Naive thymus-derived CD4-positive, alpha-beta T cell (primary cell): ENCODE measurements around the gene TAF3. TPM values are rescaled to one million over a fixed set of nuclear protein-coding genes. Genes with fewer than 3 reads are reported as not detected.
A peak's percentile ranks its signal among the peaks of the same experiment; 100 is the strongest.
"Not testable (repeated sequence)": the region's sequence is repeated elsewhere in the genome, so short reads cannot be mapped to it uniquely, and the experiment has no call there.

Experiments used
- ATAC-seq: fragments of 150-1000 bp; cut with Tn5 transposase; 2 replicates; pipeline ENCODE4 v1.10.0; 2021; ENCODE audit warnings: mild to moderate bottlenecking, moderate library complexity
- CTCF ChIA-PET: fragments of 350-600 bp; sonication (Branson Sonifier 250); formaldehyde crosslinking; loops from one replicate; lab custom pipeline; 2021; ENCODE audit warnings: antibody characterized with exemption; lab: Charles Lee
- POLR2A ChIA-PET: fragments of 350-600 bp; sonication (Branson Sonifier 250); formaldehyde crosslinking; loops from one replicate; lab custom pipeline; 2021; ENCODE audit warnings: antibody characterized with exemption, inconsistent platforms; lab: Charles Lee
- DNase-seq, 9 donors: peaks; one replicate each; pipeline versions ENCODE4 v3.0.0 to v3.0.0-alpha.2; 2020 to 2022; ENCODE audit warnings: mixed read lengths in 1 of 9
- H3K27ac ChIP-seq: one replicate; pipeline ENCODE4 v1.7.0; 2013; ENCODE audit warnings: mild to moderate bottlenecking, low read depth, low read length, moderate library complexity
- H3K27me3 ChIP-seq, 2 donors: one replicate each; pipeline ENCODE4 v1.7.0; 2013; ENCODE audit warnings: low read length in 2 of 2, mild to moderate bottlenecking in 2 of 2, moderate library complexity in 2 of 2; ENCODE audit not compliant: control insufficient read depth in 2 of 2, insufficient read depth in 2 of 2
- H3K36me3 ChIP-seq, 3 experiments: 1 replicate in 2 of 3; 2 replicates in 1 of 3; pipeline ENCODE4 v1.7.0; 2013; ENCODE audit warnings: low read length in 3 of 3, mild to moderate bottlenecking in 3 of 3, moderate library complexity in 1 of 3; ENCODE audit not compliant: insufficient read depth in 3 of 3, control insufficient read depth in 2 of 3
- H3K4me1 ChIP-seq, 2 donors: one replicate each; pipeline ENCODE4 v1.7.0; 2013; ENCODE audit warnings: low read length in 2 of 2, mild to moderate bottlenecking in 2 of 2, moderate library complexity in 1 of 2; ENCODE audit not compliant: control insufficient read depth in 2 of 2, insufficient read depth in 2 of 2
- H3K4me3 ChIP-seq: 2 replicates; pipeline ENCODE4 v1.7.0; 2013; ENCODE audit warnings: mild to moderate bottlenecking, low read length
- H3K9me3 ChIP-seq, 3 experiments: 1 replicate in 2 of 3; 2 replicates in 1 of 3; pipeline ENCODE4 v1.7.0; 2013; ENCODE audit warnings: low read length in 3 of 3; ENCODE audit not compliant: control insufficient read depth in 2 of 3
- H3K27ac Mint-ChIP-seq, 9 donors: one replicate each; pipeline ENCODE4 v1.8.0; 2020 to 2022; ENCODE audit warnings: mixed read lengths in 9 of 9, mild to moderate bottlenecking in 8 of 9, moderate library complexity in 5 of 9, inconsistent platforms in 2 of 9
- H3K27me3 Mint-ChIP-seq, 5 donors: one replicate each; pipeline ENCODE4 v1.8.0; 2021 to 2022; ENCODE audit warnings: mixed read lengths in 5 of 5, mild to moderate bottlenecking in 1 of 5
- H3K36me3 Mint-ChIP-seq, 5 donors: one replicate each; pipeline ENCODE4 v1.8.0; 2020 to 2022; ENCODE audit warnings: mixed read lengths in 5 of 5, mild to moderate bottlenecking in 3 of 5, inconsistent platforms in 1 of 5
- H3K4me1 Mint-ChIP-seq, 7 donors: one replicate each; pipeline ENCODE4 v1.8.0; 2020 to 2022; ENCODE audit warnings: mixed read lengths in 7 of 7, mild to moderate bottlenecking in 3 of 7, inconsistent platforms in 1 of 7
- H3K4me3 Mint-ChIP-seq, 10 donors: one replicate each; pipeline ENCODE4 v1.8.0; 2020 to 2022; ENCODE audit warnings: mild to moderate bottlenecking in 10 of 10, mixed read lengths in 10 of 10, moderate library complexity in 6 of 10, inconsistent platforms in 2 of 10
- H3K9me3 Mint-ChIP-seq, 11 donors: one replicate each; pipeline ENCODE4 v1.8.0; 2020 to 2022; ENCODE audit warnings: mixed read lengths in 11 of 11, mild to moderate bottlenecking in 4 of 11, inconsistent platforms in 1 of 11, moderate library complexity in 1 of 11
- intact Hi-C, 2 donors: fragments of 100-400 bp; cut with micrococcal nuclease; formaldehyde crosslinking; loops; one replicate each; pipeline ENCODE4 v1.15.1; 2023
- polyA plus RNA-seq, 2 donors: library from polyadenylated mRNA; unstranded; fragments of 300-500 nt; fragmentation: Illumina TruSeq; gene quantifications; one replicate each; pipeline ENCODE4 v1.2.3, GENCODE V29; 2021
- total RNA-seq, 6 experiments: library from RNA in 5 of 6; stranded (reverse) in 5 of 6; gene quantifications; 1 replicate in 5 of 6; 2 replicates in 1 of 6; pipeline ENCODE4 v1.2.3 and lab custom pipeline; 2021 to 2026

The TAF3 gene
- total and polyA plus RNA-seq, 7 experiments from 2014 or later: 12.2 to 23.9 (median 18.8) TPM

DNA sequence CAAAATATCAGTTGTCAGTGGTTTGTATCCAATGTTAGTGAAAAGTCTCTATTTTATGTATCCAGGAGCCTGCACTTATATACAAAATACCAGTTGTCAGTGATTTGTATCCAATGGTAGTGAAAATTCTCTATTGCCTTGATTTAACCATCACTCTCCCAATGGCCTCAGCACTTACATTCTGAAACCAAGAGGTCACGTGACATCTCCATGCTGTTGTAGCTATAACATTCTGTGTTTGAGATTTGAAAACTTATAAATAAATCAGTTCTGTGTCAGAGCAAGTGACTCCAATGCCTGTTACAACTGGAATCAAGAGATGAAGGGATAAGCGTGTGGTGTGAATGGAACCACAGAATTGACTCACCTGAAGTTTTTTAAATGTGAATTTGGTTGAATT, 205.5 kb downstream of the TAF3 start:
- Mint-ChIP-seq H3K4me1 (peaks cover 0 to 6% (median 4%) of the 10 kb centered on the region in 7 donors), H3K27me3 (peaks cover 16 to 26% (median 24%) of the 10 kb centered on the region in 5 donors), H3K9me3 (peaks cover 0 to 2% (median 0%) of the 10 kb centered on the region in 11 donors), H3K27ac (no peak overlapping the region), H3K4me3 (no peak overlapping the region), H3K36me3 (no peaks in the 10 kb centered on the region)
- no peak for ATAC-seq
- no peaks in the 10 kb centered on the region for H3K27me3 ChIP-seq
- no peak for DNase-seq
- no peak overlapping the region for H3K27ac ChIP-seq
- H3K36me3 ChIP-seq: no peaks in the 10 kb centered on the region
- no peaks in the 10 kb centered on the region for H3K9me3 ChIP-seq
- intact Hi-C loops: no loop called here
- H3K4me1 ChIP-seq: no peaks in the 10 kb centered on the region
- POLR2A ChIA-PET: interaction anchor here (0.6 kb wide), 1 partner anchor 30 kb away, joined by 4 read pairs; no protein-coding TSS in a partner anchor
- CTCF ChIA-PET: no interaction called here
- H3K4me3 ChIP-seq: no peak overlapping the region

DNA sequence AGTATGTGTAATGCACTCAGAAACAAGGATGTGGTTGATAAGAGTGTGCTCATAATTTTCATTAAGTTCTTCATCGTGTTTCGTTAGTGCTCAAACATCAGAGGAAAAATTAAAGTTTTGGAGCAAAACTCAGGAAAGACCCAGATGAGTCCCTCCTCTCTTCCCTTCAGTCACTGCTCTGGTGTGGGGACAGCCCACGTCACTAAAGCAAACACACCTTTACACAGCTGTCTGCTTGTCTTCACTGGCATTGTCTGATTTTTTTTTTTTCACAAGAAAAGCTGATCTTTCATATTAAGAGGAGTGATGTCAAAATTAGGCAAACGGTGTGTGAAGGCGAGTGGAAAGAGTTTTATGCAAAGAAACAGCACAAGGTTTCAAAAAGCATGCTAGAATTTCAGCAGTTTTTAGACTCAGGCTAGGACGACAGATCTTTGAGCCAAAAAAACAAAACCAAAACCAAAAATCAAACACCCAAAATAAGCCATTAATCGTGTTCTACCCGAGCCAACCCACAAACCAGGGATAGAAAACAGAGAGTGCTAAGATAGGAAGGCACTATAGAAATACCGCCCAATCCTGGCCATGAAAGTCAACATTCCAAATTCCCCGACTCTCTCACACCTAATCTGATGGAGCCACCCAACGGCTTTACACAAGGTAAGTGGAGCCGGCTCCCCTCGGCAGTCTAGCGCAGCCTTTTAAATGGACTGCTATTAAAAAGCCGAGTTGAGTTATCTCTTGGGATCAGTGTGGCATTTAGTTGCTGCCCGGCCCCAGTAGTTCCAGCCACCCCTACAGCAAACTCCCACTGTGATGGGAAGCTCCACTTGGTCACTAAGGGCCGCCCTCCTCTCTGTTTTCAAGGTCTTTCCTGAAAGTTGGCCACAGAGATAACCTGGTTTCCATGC, 208.3 kb downstream of the TAF3 start:
- POLR2A ChIA-PET: no interaction called here
- CTCF ChIA-PET: no interaction called here
- Histone ChIP-seq H3K9me3 (no peaks in the 10 kb centered on the region), H3K27ac (no peak overlapping the region), H3K4me1 (no peaks in the 10 kb centered on the region), H3K27me3 (no peaks in the 10 kb centered on the region), H3K36me3 (no peaks in the 10 kb centered on the region), H3K4me3 (peak overlapping the region; percentile 11)
- H3K36me3 Mint-ChIP-seq: no peaks in the 10 kb centered on the region
- DNase-seq (no peak), ATAC-seq (no peak)
- H3K9me3 Mint-ChIP-seq: peaks cover 0 to 3% (median 0%) of the 10 kb centered on the region in 11 donors
- peaks cover 0 to 6% (median 4%) of the 10 kb centered on the region in 7 donors for H3K4me1 Mint-ChIP-seq
- intact Hi-C loops: no loop called here
- no peak overlapping the region for H3K27ac Mint-ChIP-seq
- H3K4me3 Mint-ChIP-seq: peak overlapping the region; percentile 38 to 77 (median 64)
- H3K27me3 Mint-ChIP-seq: peaks cover 19 to 35% (median 28%) of the 10 kb centered on the region in 5 donors

DNA sequence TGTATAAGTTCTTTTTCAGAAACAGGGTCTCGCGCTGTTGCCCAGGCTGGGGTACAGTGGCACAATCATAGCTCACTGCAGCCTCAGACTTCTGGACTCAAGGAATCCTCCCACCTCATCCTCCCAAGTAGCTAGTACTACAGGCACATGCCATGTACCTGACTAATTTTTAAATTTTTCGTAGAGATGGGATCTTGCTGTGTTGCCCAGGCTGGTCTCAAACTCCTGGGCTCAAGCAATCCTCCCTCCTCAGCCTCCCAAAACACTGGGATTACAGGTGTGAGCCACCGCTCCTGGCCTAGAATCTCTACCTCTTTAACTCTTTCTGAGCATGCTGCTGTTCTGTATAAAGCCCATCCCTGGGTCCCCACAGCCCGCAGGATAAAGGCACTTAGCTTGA, 212.9 kb downstream of the TAF3 start:
- H3K9me3 Mint-ChIP-seq, DNase-seq, intact Hi-C loops, H3K4me3 Mint-ChIP-seq, H3K27ac Mint-ChIP-seq, H3K36me3 ChIP-seq, H3K9me3 ChIP-seq, H3K27ac ChIP-seq, POLR2A ChIA-PET, H3K36me3 Mint-ChIP-seq, CTCF ChIA-PET, ATAC-seq, H3K4me3 ChIP-seq: not testable (repeated sequence)
- Histone ChIP-seq H3K4me1 (peaks cover 5 to 20% of the 10 kb centered on the region in 2 donors), H3K27me3 (peaks cover 11 to 24% of the 10 kb centered on the region in 2 donors)
- peaks cover 39 to 53% (median 41%) of the 10 kb centered on the region in 5 donors for H3K27me3 Mint-ChIP-seq
- H3K4me1 Mint-ChIP-seq: peaks cover 9 to 13% (median 11%) of the 10 kb centered on the region in 7 donors

DNA sequence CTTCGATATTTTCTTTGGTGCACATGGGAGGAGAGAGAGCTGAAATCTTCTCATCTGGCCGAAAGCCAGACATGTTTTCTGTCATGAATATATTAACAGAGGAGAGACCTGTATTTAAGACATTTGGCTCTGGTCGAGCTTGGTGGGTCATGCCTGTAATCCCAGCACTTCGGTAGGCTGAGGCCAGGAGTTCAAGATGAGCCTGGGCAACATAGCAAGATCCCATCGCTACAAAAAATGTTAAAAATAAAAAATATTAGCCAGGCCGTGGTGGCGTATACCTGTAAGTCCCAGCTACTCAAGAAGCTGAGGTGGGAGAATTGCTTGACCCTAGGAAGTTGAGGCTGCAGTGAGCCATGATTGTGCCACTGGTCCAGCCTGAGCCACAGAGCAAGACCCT, 214.3 kb downstream of the TAF3 start:
- intact Hi-C loops: no loop called here
- Mint-ChIP-seq H3K27ac (no peak overlapping the region), H3K4me1 (peaks cover 6 to 19% (median 11%) of the 10 kb centered on the region in 7 donors), H3K9me3 (peaks cover 0 to 8% (median 0%) of the 10 kb centered on the region in 11 donors), H3K36me3 (no peaks in the 10 kb centered on the region), H3K4me3 (no peak overlapping the region), H3K27me3 (peaks cover 40 to 60% (median 41%) of the 10 kb centered on the region in 5 donors)
- H3K9me3 ChIP-seq: no peaks in the 10 kb centered on the region
- no peak overlapping the region for H3K4me3 ChIP-seq
- H3K27ac ChIP-seq: no peak overlapping the region
- POLR2A ChIA-PET: no interaction called here
- H3K4me1 ChIP-seq: peaks cover 10 to 20% of the 10 kb centered on the region in 2 donors
- DNase-seq (no peak), ATAC-seq (no peak)
- no peaks in the 10 kb centered on the region for H3K36me3 ChIP-seq
- CTCF ChIA-PET: interaction anchor here (0.5 kb wide), 1 partner anchor 247 kb away, joined by 3 read pairs; no protein-coding TSS in a partner anchor
- peaks cover 23 to 37% of the 10 kb centered on the region in 2 donors for H3K27me3 ChIP-seq

DNA sequence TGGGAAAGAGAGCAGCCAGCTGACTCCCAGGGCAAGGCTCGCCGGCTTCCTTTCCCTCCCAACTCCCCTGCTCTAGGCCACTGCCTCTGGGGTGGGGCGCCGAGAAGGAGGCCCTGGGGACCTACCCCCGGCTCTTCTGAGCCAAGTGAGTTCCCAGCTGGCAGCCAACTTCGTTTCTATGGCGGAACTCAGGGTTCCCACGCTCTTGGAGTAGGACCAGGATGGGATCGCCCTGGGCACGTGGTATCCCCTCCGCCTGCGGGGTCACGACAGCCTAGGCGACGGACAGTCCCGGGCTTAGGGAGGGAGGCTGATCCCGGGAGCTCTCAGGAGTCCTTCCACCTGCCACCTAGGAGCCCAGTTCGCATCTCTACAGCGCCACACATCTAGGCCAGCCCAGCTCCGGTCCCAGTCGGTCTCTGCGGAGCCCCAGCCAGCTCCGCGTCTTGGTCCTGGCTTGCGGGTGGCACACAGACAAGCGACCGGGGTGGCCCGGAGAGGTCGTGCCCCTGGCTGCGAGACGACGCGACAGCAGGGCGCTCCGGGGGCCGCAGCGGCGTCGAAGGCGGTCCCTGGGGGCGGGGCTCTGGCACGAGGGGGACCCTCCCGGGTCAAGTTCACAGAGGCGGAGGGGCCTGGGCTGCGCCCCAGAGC, 215.6 kb downstream of the TAF3 start:
- no peak for ATAC-seq
- H3K4me3 Mint-ChIP-seq: peak overlapping the region in 6 of 10 donors; percentile 21 to 65 (median 48)
- Histone ChIP-seq H3K27ac (no peak overlapping the region), H3K36me3 (no peaks in the 10 kb centered on the region), H3K27me3 (peaks cover 35 to 47% of the 10 kb centered on the region in 2 donors), H3K4me1 (peaks cover 10 to 20% of the 10 kb centered on the region in 2 donors), H3K4me3 (no peak overlapping the region), H3K9me3 (no peaks in the 10 kb centered on the region)
- H3K36me3 Mint-ChIP-seq: no peaks in the 10 kb centered on the region
- H3K27me3 Mint-ChIP-seq: peaks cover 54 to 74% (median 54%) of the 10 kb centered on the region in 5 donors
- intact Hi-C loops: no loop called here
- DNase-seq: peak in 3 of 9 donors; percentile 9 to 14 (median 9)
- ChIA-PET CTCF (no interaction called here), POLR2A (no interaction called here)
- H3K4me1 Mint-ChIP-seq: peaks cover 15 to 30% (median 17%) of the 10 kb centered on the region in 7 donors
- H3K9me3 Mint-ChIP-seq: peaks cover 0 to 16% (median 6%) of the 10 kb centered on the region in 11 donors
- no peak overlapping the region for H3K27ac Mint-ChIP-seq

DNA sequence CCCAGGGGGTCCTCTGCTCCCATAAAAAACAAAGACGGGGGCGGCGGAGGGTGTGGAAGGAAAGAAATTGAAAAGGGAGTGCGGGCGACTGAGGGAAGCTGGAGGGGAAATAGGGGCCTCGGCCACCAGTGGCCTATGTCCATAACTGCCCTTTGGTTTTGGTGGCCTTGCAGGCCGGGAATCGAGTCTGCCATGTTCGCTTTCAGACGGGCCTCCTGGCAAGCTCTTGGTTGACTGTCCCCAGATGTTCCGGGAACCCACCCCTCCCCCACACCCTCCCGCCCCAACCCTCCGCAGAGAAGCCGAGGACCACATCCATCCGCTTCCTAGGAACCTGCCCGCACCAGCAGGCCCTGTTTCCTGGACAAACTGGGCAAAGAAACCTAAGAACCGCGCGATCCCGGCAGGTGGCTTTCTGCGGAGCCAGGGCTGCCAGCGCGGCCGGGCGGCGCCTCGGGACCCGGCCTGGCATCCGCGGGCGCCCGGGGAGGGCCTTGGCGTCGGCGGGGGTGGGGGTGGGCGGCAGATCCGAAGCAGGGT, 216.2 kb downstream of the TAF3 start:
- intact Hi-C loops: no loop called here
- Histone ChIP-seq H3K36me3 (no peaks in the 10 kb centered on the region), H3K9me3 (no peaks in the 10 kb centered on the region), H3K27ac (no peak overlapping the region), H3K27me3 (peaks cover 39 to 53% of the 10 kb centered on the region in 2 donors), H3K4me3 (no peak overlapping the region), H3K4me1 (peaks cover 10 to 20% of the 10 kb centered on the region in 2 donors)
- peak overlapping the region in 8 of 10 donors; percentile 34 to 70 (median 48) for H3K4me3 Mint-ChIP-seq
- peaks cover 60 to 80% (median 60%) of the 10 kb centered on the region in 5 donors for H3K27me3 Mint-ChIP-seq
- ATAC-seq (no peak), DNase-seq (peak in 4 of 9 donors; percentile 8 to 26 (median 16))
- peaks cover 0 to 4% (median 2%) of the 10 kb centered on the region in 5 donors for H3K36me3 Mint-ChIP-seq
- no peak overlapping the region for H3K27ac Mint-ChIP-seq
- H3K9me3 Mint-ChIP-seq: peaks cover 3 to 22% (median 6%) of the 10 kb centered on the region in 11 donors
- ChIA-PET POLR2A (no interaction called here), CTCF (no interaction called here)
- peaks cover 17 to 30% (median 20%) of the 10 kb centered on the region in 7 donors for H3K4me1 Mint-ChIP-seq
